Vagina (tissue), 2 donors: ENCODE measurements around the gene TMEM132C.

ENCODE experiments used
- POLR2A ChIP-seq, 2 donors: fragments of 450-650 bp; IDR thresholded peaks; one replicate each; pipeline ENCODE4 v1.6.1; 2017; ENCODE audit warnings: antibody characterized with exemption in 2 of 2, mild to moderate bottlenecking in 2 of 2, moderate library complexity in 2 of 2
- TF ChIP-seq, protein P1 (sequence below), 3 experiments: fragments of 450-650 bp in 2 of 3; fragments of 200-600 bp in 1 of 3; sonication (generic) in 1 of 3; IDR thresholded peaks; one replicate each; pipeline ENCODE4 v1.5.1; 2017 to 2019; ENCODE audit warnings: antibody characterized with exemption in 3 of 3, mild to moderate bottlenecking in 2 of 3, moderate library complexity in 2 of 3

DNA sequence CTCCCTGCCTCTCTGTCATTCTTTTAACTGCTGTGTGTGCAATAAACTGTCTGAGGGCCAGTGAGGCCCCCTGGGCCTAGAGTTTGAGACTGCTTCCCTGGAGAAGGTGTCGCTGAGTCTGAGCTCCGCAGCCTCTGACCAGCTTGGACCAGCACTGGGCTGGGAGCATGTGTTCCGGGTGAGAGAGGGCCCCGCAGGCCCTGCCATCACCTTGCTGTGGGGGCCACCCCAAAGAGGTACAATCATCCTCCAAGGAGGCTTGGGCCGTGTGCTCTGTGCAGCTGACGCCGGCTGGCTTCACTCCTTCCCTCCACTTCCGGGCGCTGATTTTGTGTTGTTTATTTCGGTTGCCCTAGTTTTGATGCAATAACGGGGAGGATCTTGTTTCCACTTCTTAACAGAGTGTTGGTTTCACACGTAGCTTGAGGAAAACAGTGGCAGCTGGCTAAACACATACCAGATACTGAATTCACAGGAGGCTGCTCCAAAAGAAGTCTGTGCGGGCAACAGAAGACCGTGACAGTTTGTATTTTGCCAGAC, 121.6 kb downstream of the TMEM132C start:
- TF ChIP-seq, protein P1, sequence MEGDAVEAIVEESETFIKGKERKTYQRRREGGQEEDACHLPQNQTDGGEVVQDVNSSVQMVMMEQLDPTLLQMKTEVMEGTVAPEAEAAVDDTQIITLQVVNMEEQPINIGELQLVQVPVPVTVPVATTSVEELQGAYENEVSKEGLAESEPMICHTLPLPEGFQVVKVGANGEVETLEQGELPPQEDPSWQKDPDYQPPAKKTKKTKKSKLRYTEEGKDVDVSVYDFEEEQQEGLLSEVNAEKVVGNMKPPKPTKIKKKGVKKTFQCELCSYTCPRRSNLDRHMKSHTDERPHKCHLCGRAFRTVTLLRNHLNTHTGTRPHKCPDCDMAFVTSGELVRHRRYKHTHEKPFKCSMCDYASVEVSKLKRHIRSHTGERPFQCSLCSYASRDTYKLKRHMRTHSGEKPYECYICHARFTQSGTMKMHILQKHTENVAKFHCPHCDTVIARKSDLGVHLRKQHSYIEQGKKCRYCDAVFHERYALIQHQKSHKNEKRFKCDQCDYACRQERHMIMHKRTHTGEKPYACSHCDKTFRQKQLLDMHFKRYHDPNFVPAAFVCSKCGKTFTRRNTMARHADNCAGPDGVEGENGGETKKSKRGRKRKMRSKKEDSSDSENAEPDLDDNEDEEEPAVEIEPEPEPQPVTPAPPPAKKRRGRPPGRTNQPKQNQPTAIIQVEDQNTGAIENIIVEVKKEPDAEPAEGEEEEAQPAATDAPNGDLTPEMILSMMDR (IDR thresholded peaks at IDR 0.05) = no peak
- no peak for TF ChIP-seq POLR2A (IDR thresholded peaks at IDR 0.05)
